ENCODE measurements around the gene MAN2B2. TPM values are rescaled to one million over a fixed set of nuclear protein-coding genes. Genes with fewer than 3 reads are reported as not detected.

MAN2B2 gene
- total RNA-seq, 1 experiment from 2014 or later = 5.9 TPM

DNA sequence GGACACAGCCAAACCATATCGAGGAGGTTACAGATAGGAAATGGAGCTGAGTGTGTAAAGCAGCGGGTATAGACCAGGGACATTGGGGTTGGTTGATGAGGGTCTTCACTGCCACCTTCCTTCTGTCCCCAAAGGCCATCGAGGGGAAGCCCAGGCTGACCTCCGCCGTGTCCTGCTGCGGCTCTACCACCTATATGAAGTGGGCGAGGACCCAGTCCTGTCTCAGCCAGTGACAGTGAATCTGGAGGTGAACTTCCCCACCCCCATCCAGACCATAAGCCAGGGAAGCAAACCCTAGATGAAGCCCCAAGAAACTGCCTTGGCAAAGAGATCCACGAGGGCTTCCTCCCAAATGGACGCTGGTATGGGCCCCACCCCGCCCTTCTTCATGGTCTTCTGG is 42.3 kb downstream of the MAN2B2 start:
- H3K14ac ChIP-seq (ENCODE audit: insufficient read depth, low read length) = no peak overlapping the region
- WGBS (ENCODE audit: extremely low coverage, insufficient read length, low lambda C conversion rate) = no CpG with 5 or more reads among the region's 10 CpGs
- Mint-ChIP-seq H3K4me3 (no peak overlapping the region), H3K27ac (no peak overlapping the region), H3K27me3 (ENCODE audit: low read depth) (no peaks in the 10 kb centered on the region; the same call in 1 of the 2 replicates), H3K4me1 (no peaks in the 10 kb centered on the region), H3K36me3 (ENCODE audit: insufficient read depth in 1 of 3, low read depth in 3 of 3) (peaks cover 7 to 28% (median 11%) of the 10 kb centered on the region in 3 experiments; a peak in 6 of 7 replicates), H3K9me3 (no peaks in the 10 kb centered on the region)
- no peak overlapping the region for H3K56ac ChIP-seq (ENCODE audit: insufficient read length, low read depth, low read length)
- H3K4me2 ChIP-seq (ENCODE audit: insufficient read depth, insufficient read length, low read length) = no peak overlapping the region
- H3K18ac ChIP-seq (ENCODE audit: insufficient read length, low read depth, low read length) = no peak overlapping the region
- H3K9me3 ChIP-seq (ENCODE audit: control insufficient read depth, low read depth, low read length) = no peaks in the 10 kb centered on the region
- no peak overlapping the region for H2AK5ac ChIP-seq (ENCODE audit: insufficient read length, low read length)
- H2BK5ac ChIP-seq (ENCODE audit: insufficient read length, low read length) = no peak overlapping the region
- H2BK12ac ChIP-seq (ENCODE audit: insufficient read length, low read depth, low read length) = no peak overlapping the region
- no peak overlapping the region for H2BK120ac ChIP-seq (ENCODE audit: low read depth, low read length, poor library complexity, severe bottlenecking)
- H3K4ac ChIP-seq (ENCODE audit: low read depth, low read length) = no peak overlapping the region
- H3K23me2 ChIP-seq (ENCODE audit: insufficient read length, low read depth, low read length, poor library complexity, severe bottlenecking) = no peaks in the 10 kb centered on the region
- H4K20me1 ChIP-seq (ENCODE audit: control insufficient read depth, insufficient read depth, insufficient read length) = no peaks in the 10 kb centered on the region
- no peak overlapping the region for H3K9ac ChIP-seq (ENCODE audit: extremely low read depth, insufficient read length, low read length)
- H3K23ac ChIP-seq (ENCODE audit: insufficient read length, low read depth, low read length) = no peak overlapping the region
- H3K4me1 ChIP-seq (ENCODE audit: insufficient read depth, low read length) = no peaks in the 10 kb centered on the region
- H3K79me2 ChIP-seq (ENCODE audit: insufficient read depth, low read length) = no peaks in the 10 kb centered on the region
- no peak overlapping the region for H2AFZ ChIP-seq (ENCODE audit: low read length)
- H3K79me1 ChIP-seq (ENCODE audit: insufficient read depth, low read depth, low read length, poor library complexity, severe bottlenecking) = no peaks in the 10 kb centered on the region
- H3T11ph ChIP-seq (ENCODE audit: low read length) = no peak overlapping the region
- no peak overlapping the region for H4K8ac ChIP-seq (replicated peaks; ENCODE audit: insufficient read length, low read depth, low read length)
- TF ChIP-seq, protein P1, sequence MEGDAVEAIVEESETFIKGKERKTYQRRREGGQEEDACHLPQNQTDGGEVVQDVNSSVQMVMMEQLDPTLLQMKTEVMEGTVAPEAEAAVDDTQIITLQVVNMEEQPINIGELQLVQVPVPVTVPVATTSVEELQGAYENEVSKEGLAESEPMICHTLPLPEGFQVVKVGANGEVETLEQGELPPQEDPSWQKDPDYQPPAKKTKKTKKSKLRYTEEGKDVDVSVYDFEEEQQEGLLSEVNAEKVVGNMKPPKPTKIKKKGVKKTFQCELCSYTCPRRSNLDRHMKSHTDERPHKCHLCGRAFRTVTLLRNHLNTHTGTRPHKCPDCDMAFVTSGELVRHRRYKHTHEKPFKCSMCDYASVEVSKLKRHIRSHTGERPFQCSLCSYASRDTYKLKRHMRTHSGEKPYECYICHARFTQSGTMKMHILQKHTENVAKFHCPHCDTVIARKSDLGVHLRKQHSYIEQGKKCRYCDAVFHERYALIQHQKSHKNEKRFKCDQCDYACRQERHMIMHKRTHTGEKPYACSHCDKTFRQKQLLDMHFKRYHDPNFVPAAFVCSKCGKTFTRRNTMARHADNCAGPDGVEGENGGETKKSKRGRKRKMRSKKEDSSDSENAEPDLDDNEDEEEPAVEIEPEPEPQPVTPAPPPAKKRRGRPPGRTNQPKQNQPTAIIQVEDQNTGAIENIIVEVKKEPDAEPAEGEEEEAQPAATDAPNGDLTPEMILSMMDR (conservative IDR thresholded peaks at IDR 0.05) = no peak
- H3K27ac ChIP-seq (ENCODE audit: insufficient read length, low read depth, low read length) = no peak overlapping the region
- no peak for DNase-seq
- H3K27me3 ChIP-seq (ENCODE audit: insufficient read depth, low read length) = no peaks in the 10 kb centered on the region
- no peak overlapping the region for H2BK15ac ChIP-seq (ENCODE audit: low read depth, low read length)
- H4K91ac ChIP-seq (ENCODE audit: insufficient read length, low read depth, low read length) = no peak overlapping the region
- H4K5ac ChIP-seq (ENCODE audit: insufficient read length, low read depth, low read length) = no peak overlapping the region
- H2BK20ac ChIP-seq (ENCODE audit: low read depth, low read length, poor library complexity, severe bottlenecking) = no peak overlapping the region

Data from H9 (cell line).